B cell (primary cell): ENCODE measurements around the gene CDO1. TPM values are rescaled to one million over a fixed set of nuclear protein-coding genes. Genes with fewer than 3 reads are reported as not detected.

Experiments
- ATAC-seq: fragments of 200-7000 bp; cut with Tn5 transposase; one replicate; pipeline ENCODE4 v1.10.0; 2021; ENCODE audit warnings: low read depth, mild to moderate bottlenecking, moderate number of reproducible peaks, moderate library complexity
- CTCF ChIA-PET: fragments of 350-600 bp; sonication (Branson Sonifier 250); formaldehyde crosslinking; loops from one replicate; lab custom pipeline; 2021; ENCODE audit warnings: antibody characterized with exemption, inconsistent platforms; lab: Charles Lee
- POLR2A ChIA-PET: fragments of 350-600 bp; sonication (Branson Sonifier 250); formaldehyde crosslinking; loops from one replicate; lab custom pipeline; 2021; ENCODE audit warnings: antibody characterized with exemption; lab: Charles Lee
- DNase-seq: peaks from one replicate; pipeline ENCODE4 v3.0.0; 2013
- H2AFZ ChIP-seq: 2 replicates; pipeline ENCODE4 v1.6.1; 2012; ENCODE audit warnings: mild to moderate bottlenecking, low read depth, low read length; ENCODE audit not compliant: insufficient read depth, poor library complexity, severe bottlenecking
- H3K27ac ChIP-seq, 2 donors: 1 replicate in 1 of 2; 2 replicates in 1 of 2; pipeline ENCODE4 v1.5.1; 2012 to 2013; ENCODE audit warnings: low read length in 2 of 2, mild to moderate bottlenecking in 2 of 2, moderate library complexity in 1 of 2
- H3K27me3 ChIP-seq, 4 experiments: fragments of 200-600 bp in 1 of 4; sonication (generic) in 1 of 4; replicated peaks in 1 of 4; 1 replicate in 2 of 4; 2 replicates in 2 of 4; pipeline versions ENCODE4 v1.6.1 to v1.7.0; 2013 to 2016; ENCODE audit warnings: low read length in 3 of 4, mild to moderate bottlenecking in 2 of 4, mixed read lengths in 1 of 4, moderate library complexity in 1 of 4; ENCODE audit not compliant: insufficient read depth in 4 of 4, control insufficient read depth in 3 of 4; ENCODE audit errors: control extremely low read depth in 1 of 4
- H3K36me3 ChIP-seq, 2 experiments: replicated peaks in 1 of 2; 1 replicate in 1 of 2; 2 replicates in 1 of 2; pipeline versions ENCODE4 v1.6.1 to v1.7.1; 2013; ENCODE audit warnings: low read length in 1 of 2; ENCODE audit not compliant: insufficient read depth in 2 of 2, control insufficient read depth in 1 of 2; ENCODE audit errors: control extremely low read depth in 1 of 2, extremely low read depth in 1 of 2
- H3K4me1 ChIP-seq, 2 donors: fragments of 200-600 bp in 1 of 2; sonication (generic) in 1 of 2; 1 replicate in 1 of 2; 2 replicates in 1 of 2; pipeline versions ENCODE4 v1.5.1 to v1.6.1; 2013 to 2017; ENCODE audit warnings: low read length in 2 of 2; ENCODE audit not compliant: control insufficient read depth in 2 of 2, insufficient read depth in 2 of 2
- H3K4me2 ChIP-seq: replicated peaks from 2 replicates; pipeline ENCODE3; 2012; ENCODE audit warnings: mild to moderate bottlenecking, low read depth, low read length; ENCODE audit not compliant: poor library complexity, severe bottlenecking
- H3K4me3 ChIP-seq, 5 experiments: fragments of 200-600 bp in 1 of 5; sonication (generic) in 1 of 5; 1 replicate in 3 of 5; 2 replicates in 2 of 5; pipeline versions ENCODE4 v1.5.1 to v1.7.0; 2011 to 2016; ENCODE audit warnings: low read length in 4 of 5, mild to moderate bottlenecking in 4 of 5, low read depth in 2 of 5, control low read depth in 1 of 5, moderate library complexity in 1 of 5; ENCODE audit not compliant: insufficient read depth in 1 of 5; ENCODE audit errors: control extremely low read depth in 1 of 5, extremely low read depth in 1 of 5
- H3K79me2 ChIP-seq: fragments of 200-600 bp; sonication (generic); one replicate; pipeline ENCODE4 v1.6.0; 2016; ENCODE audit warnings: low read length; ENCODE audit not compliant: control insufficient read depth, insufficient read depth
- H3K9ac ChIP-seq: fragments of 200-600 bp; sonication (generic); 2 replicates; pipeline ENCODE4 v1.6.1; 2017; ENCODE audit warnings: mild to moderate bottlenecking, low read length, moderate library complexity
- H3K9me3 ChIP-seq, 3 donors: one replicate each; pipeline versions ENCODE4 v1.6.1 to v1.7.1; 2013; ENCODE audit warnings: low read length in 2 of 3; ENCODE audit not compliant: control insufficient read depth in 2 of 3, insufficient read depth in 1 of 3; ENCODE audit errors: control extremely low read depth in 1 of 3
- H4K20me1 ChIP-seq: 2 replicates; pipeline ENCODE4 v1.6.0; 2012; ENCODE audit warnings: mild to moderate bottlenecking, low read length; ENCODE audit not compliant: insufficient read depth, control insufficient read depth, poor library complexity, severe bottlenecking
- H3K27ac Mint-ChIP-seq: one replicate; pipeline ENCODE4 v1.8.0; 2021; ENCODE audit warnings: mixed read lengths
- H3K27me3 Mint-ChIP-seq: one replicate; pipeline ENCODE4 v1.8.0; 2021; ENCODE audit warnings: mixed read lengths
- H3K4me1 Mint-ChIP-seq: one replicate; pipeline ENCODE4 v1.8.0; 2021; ENCODE audit warnings: mixed read lengths
- H3K4me3 Mint-ChIP-seq: one replicate; pipeline ENCODE4 v1.8.0; 2021; ENCODE audit warnings: mixed read lengths
- H3K9me3 Mint-ChIP-seq: one replicate; pipeline ENCODE4 v1.8.0; 2022; ENCODE audit warnings: mixed read lengths; ENCODE audit not compliant: insufficient read depth
- CTCF ChIP-seq: fragments of 200-600 bp; IDR thresholded peaks from one replicate; pipeline ENCODE4 v1.8.0; 2022; ENCODE audit warnings: antibody characterized with exemption, mild to moderate bottlenecking
- EZH2 ChIP-seq: IDR thresholded peaks from 2 replicates; pipeline ENCODE4 v1.6.1; 2012; ENCODE audit warnings: borderline replicate concordance, low read depth, mild to moderate bottlenecking, moderate library complexity, low read length; ENCODE audit not compliant: insufficient read depth, poor library complexity, severe bottlenecking
- WGBS: methylation state at CpG from one replicate; pipeline ENCODE4 v1.1.5; 2013; ENCODE audit warnings: missing lambda C conversion rate; ENCODE audit not compliant: insufficient coverage; 5-methylcytosine and 5-hydroxymethylcytosine counted together
- intact Hi-C: fragments of 100-400 bp; cut with micrococcal nuclease; formaldehyde crosslinking; loops from one replicate; pipeline ENCODE4 v1.10.0; 2022
- polyA plus RNA-seq: library from polyadenylated mRNA; depleted of rRNA; stranded (reverse); fragments of >200 nt; gene quantifications from 2 replicates; pipeline ENCODE4 v1.2.3, GENCODE V29; 2012
- total RNA-seq, 2 donors: library from RNA; stranded (reverse); fragments of 120-200 nt in 1 of 2; gene quantifications; 1 replicate in 1 of 2; 2 replicates in 1 of 2; pipeline versions ENCODE4 v1.2.3 to v1.2.4, GENCODE V29; 2013 to 2022

The CDO1 gene
- total and polyA plus RNA-seq, 2 donors (not counting 1 experiment from before 2014, with no cell fraction given): not detected

DNA sequence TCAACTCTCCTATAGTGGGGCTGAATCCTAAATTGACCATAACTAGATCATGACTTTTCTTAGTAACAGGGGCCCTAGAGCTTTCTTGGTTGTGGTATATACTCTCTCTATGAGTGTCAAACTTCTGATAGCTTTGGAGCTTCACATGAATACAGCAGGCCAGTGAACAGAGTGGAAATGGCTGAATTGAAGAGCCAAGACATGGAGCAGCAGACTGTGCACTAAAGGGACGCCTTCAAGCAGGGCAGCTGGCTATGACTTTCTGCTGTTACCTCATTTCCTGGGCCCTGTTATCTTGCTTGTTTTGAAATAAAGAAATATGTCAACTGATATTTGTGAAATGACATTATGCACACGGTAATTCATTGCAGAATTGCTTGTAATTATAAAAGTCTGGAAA, 16.4 kb downstream of the CDO1 start:
- no peak for ATAC-seq
- no peak overlapping the region for H3K4me3 Mint-ChIP-seq
- H3K4me3 ChIP-seq: no peak overlapping the region
- POLR2A ChIA-PET: no interaction called here
- no peak overlapping the region for H3K27ac Mint-ChIP-seq
- no peak overlapping the region for H2AFZ ChIP-seq
- 100% methylated on average over 1 of the region's 2 CpGs for WGBS
- H3K4me1 ChIP-seq: no peaks in the 10 kb centered on the region
- H3K27ac ChIP-seq: no peak overlapping the region
- no peak for DNase-seq
- TF ChIP-seq CTCF: no peak
- TF ChIP-seq EZH2: no peak
- CTCF ChIA-PET: no interaction called here
- H3K27me3 ChIP-seq: peaks cover 0 to 10% (median 2%) of the 10 kb centered on the region in 4 experiments
- intact Hi-C loops: no loop called here
- H3K9ac ChIP-seq: no peak overlapping the region
- no peaks in the 10 kb centered on the region for H3K36me3 ChIP-seq
- H3K27me3 Mint-ChIP-seq: peaks cover 12% of the 10 kb centered on the region
- no peaks in the 10 kb centered on the region for H3K79me2 ChIP-seq
- H3K9me3 ChIP-seq: no peaks in the 10 kb centered on the region
- H3K4me2 ChIP-seq: no peak overlapping the region
- H3K9me3 Mint-ChIP-seq: no peaks in the 10 kb centered on the region
- H4K20me1 ChIP-seq: no peaks in the 10 kb centered on the region
- H3K4me1 Mint-ChIP-seq: no peaks in the 10 kb centered on the region

- no peaks in the 10 kb centered on the region for H3K9me3 ChIP-seq
These were observed 18.2 kb downstream of the CDO1 start for GRCh38 chr5:115798252-115798651.

More at GRCh38 chr5:115798252-115798651, 18.2 kb downstream of the CDO1 start:
- Histone ChIP-seq H3K36me3 (no peaks in the 10 kb centered on the region), H4K20me1 (no peaks in the 10 kb centered on the region), H3K9ac (no peak overlapping the region), H3K79me2 (no peaks in the 10 kb centered on the region), H3K4me3 (no peak overlapping the region), H3K4me2 (no peak overlapping the region), H2AFZ (no peak overlapping the region), H3K27me3 (peaks cover 0 to 11% (median 3%) of the 10 kb centered on the region in 4 experiments), H3K27ac (no peak overlapping the region), H3K4me1 (no peaks in the 10 kb centered on the region)
- peaks cover 16% of the 10 kb centered on the region for H3K27me3 Mint-ChIP-seq
- no peaks in the 10 kb centered on the region for H3K9me3 Mint-ChIP-seq
- H3K4me1 Mint-ChIP-seq: no peaks in the 10 kb centered on the region
- POLR2A ChIA-PET: no interaction called here
- intact Hi-C loops: no loop called here
- ATAC-seq (no peak), DNase-seq (no peak)
- WGBS: 89% methylated on average over 1 of the region's 2 CpGs
- TF ChIP-seq EZH2 (no peak), CTCF (no peak)
- no peak overlapping the region for H3K27ac Mint-ChIP-seq
- CTCF ChIA-PET: no interaction called here
- H3K4me3 Mint-ChIP-seq: no peak overlapping the region
